Posterior cingulate gyrus (tissue), 11 donors: ENCODE measurements around the gene PRDX5.
"Not testable (repeated sequence)": the region's sequence is repeated elsewhere in the genome, so short reads cannot be mapped to it uniquely, and the experiment has no call there.

Experiments
- DNase-seq, 10 donors: peaks; one replicate each; pipeline versions ENCODE4 v3.0.0 to v3.0.0-alpha.2; 2020 to 2021; ENCODE audit warnings: mixed read lengths in 3 of 10
- intact Hi-C: fragments of 100-400 bp; cut with DNase I; formaldehyde crosslinking; loops from one replicate; pipeline ENCODE4 v1.15.1; 2023

PRDX5 gene

DNA sequence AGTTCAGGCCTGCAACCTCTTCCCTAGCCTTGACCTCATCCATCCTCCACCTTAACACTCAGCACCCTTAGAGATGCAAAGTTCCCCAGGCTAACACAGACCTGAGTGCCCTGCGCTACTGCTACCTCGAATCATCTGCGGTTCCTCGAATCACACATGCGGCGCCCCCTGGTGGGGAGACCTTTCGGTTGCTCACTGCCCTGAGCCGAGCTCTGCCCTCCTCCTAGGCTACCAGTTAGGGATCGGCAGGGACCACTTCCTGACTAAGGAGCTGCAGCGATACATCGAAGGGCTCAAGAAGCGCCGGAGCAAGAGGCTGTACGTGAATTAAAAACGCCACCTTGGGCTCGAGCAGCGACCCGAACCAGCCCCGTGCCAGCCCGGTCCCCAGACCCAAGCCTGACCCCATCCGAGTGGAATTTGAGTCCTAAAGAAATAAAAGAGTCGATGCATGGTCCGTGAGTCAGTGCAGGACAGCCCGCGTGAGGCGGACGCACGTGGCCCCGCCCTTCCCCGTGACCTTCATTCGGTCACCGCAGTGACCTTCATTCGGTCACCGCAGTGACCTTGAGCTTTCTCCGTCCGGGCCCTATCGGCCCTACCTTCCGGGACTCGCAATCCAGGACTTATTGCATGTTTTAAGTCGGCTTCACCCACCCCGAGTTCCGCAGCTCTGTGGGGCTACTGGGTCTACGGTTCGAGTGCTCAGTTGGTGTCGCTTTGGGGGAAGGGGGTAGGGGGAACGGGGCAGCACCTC lies 13.4 kb upstream of the PRDX5 start:
- peak; percentile 84 to 99 (median 94) for DNase-seq
- intact Hi-C loops: loop anchor here (1.0 to 5.0 kb wide), 2 partner anchors 19 to 52 kb away; partner anchors contain the start of genes GPR137 and PLCB3

DNA sequence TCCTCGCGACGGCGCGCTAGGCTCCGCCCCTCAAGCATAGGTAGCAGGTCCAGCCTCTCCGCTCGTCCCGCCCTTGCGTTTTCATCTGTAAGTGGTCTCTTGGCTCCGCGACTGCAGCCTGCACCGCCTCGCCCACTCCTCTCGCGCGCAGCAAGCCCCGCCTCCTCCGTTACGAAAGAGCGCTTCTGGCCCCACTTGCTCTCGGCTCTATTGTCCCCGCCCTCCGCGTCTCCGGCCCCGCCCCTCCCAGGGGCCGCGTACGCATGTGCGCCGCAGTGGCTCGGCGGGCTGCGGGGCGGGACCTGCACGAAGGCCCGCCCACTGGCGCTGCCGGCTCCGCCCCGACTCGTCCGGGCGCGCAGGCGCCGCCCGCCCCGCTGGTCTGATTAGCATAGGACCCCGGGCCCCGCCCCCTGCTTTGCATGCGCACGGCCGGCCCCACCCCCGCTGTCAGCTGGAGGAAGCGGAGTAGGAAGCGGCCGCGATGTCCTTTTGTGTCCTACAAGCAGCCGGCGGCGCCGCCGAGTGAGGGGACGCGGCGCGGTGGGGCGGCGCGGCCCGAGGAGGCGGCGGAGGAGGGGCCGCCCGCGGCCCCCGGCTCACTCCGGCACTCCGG lies 12.7 kb upstream of the PRDX5 start, which contains the start of gene ESRRA:
TSS of gene ESRRA (plus strand) at position 450 of the 616 bp plus-strand sequence. CDS start 1,656 bp downstream, outside the sequence.
- DNase-seq: peak; percentile 96 to 100 (median 100)
- intact Hi-C loops: loop anchor here (1.0 kb wide), 1 partner anchor 20 kb away; the partner anchor contains the start of gene GPR137

DNA sequence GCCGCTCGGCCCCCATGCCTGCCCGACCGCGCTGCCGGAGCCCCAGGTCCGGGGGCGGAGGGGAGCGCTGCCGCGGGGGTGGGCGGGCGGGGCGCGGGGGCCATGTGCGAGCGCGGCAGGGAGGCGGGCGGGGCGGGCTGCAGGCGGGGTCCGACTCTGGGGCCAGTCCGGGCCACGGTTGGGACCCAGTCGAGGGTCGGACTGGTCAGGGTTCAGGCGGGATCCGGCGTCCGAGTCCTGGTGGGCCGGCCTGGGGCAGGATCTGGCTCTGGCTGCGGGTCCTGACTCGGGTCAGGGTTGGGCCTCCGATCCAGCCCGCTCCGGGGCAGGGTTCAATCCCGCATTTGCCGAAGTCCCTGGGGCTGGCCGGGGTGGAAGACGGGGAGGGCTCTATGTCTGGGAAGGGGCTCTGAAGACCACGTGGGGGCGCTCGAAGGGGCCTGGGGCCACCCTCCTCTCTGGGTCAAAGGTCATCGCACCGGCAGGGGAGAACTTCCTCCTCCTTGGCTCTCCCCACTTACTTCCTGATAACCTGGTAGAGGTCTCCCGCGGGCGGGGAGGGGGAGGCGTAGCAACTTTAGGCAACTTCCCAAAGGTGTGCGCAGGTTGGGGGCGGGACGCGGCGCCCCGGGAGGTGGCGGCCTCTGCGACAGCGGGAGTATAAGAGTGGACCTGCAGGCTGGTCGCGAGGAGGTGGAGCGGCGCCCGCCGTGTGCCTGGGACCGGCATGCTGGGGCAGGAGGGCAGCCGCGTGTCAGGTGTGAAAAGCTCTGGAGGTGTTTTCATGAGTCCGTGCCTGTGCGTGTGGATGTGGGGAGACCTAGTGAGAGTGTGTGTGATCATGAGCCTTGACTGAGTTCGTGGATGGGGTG lies 12.0 kb upstream of the PRDX5 start:
- DNase-seq: peak in 7 of 10 donors; percentile 47 to 93 (median 57)
- intact Hi-C loops: loop anchor here (1.0 kb wide), 1 partner anchor 21 kb away; the partner anchor contains the start of gene GPR137

- no peak for DNase-seq
- intact Hi-C loops: no loop called here
Measured at GRCh38 chr11:64306563-64306875, 11.4 kb upstream of the PRDX5 start.

- DNase-seq: no peak
- intact Hi-C loops: no loop called here
Measured at GRCh38 chr11:64306876-64307622, 10.9 kb upstream of the PRDX5 start.

GRCh38 chr11:64307795-64308194 lies 10.1 kb upstream of the PRDX5 start:
- intact Hi-C loops, DNase-seq: not testable (repeated sequence)

- intact Hi-C loops: no loop called here
- DNase-seq: no peak
Measured at GRCh38 chr11:64312947-64313346, 5.0 kb upstream of the PRDX5 start.

- intact Hi-C loops: no loop called here
- peak in 4 of 10 donors; percentile 22 to 93 (median 46) for DNase-seq
Measured at GRCh38 chr11:64313491-64314145, 4.3 kb upstream of the PRDX5 start.

DNA sequence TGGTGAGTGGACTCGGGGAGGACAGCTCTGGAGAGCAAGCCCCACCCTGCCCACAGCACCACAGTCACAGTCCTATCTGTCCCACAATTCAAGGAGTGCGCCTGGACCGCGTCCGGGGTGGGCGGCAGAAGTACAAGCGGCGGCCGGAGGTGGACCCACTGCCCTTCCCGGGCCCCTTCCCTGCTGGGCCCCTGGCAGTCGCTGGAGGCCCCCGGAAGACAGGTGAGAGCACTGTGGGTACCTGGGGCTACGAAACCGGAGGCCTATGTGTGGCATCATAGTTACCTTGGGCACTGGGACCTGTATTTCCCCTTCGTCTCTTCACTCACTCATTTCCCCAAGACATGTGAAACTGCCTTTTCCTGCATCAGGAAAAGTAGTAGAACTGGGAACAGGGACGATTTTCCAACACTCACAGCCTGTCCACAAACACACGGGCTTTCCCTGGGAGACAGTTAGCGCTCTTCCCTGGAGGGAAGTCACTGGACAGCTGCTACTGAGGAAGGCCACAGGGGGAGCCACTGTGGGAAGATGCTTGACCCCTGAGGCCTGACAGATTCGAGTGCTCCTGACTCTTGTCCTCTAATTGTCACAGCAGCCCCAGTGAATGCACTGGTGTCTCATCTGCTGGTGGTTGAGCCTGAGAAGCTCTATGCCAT lies 3.6 kb upstream of the PRDX5 start:
- no peak for DNase-seq
- intact Hi-C loops: no loop called here

- intact Hi-C loops: loop anchor here (5.0 kb wide), 1 partner anchor 42 kb away; the partner anchor contains the start of gene RPS6KA4
- DNase-seq: no peak
Measured at GRCh38 chr11:64314805-64315561, 2.9 kb upstream of the PRDX5 start.

- DNase-seq: not testable (repeated sequence)
- intact Hi-C loops: loop anchor here (5.0 kb wide), 1 partner anchor 41 kb away; the partner anchor contains the start of gene RPS6KA4
Measured at GRCh38 chr11:64315667-64316526, 2.0 kb upstream of the PRDX5 start.

DNA sequence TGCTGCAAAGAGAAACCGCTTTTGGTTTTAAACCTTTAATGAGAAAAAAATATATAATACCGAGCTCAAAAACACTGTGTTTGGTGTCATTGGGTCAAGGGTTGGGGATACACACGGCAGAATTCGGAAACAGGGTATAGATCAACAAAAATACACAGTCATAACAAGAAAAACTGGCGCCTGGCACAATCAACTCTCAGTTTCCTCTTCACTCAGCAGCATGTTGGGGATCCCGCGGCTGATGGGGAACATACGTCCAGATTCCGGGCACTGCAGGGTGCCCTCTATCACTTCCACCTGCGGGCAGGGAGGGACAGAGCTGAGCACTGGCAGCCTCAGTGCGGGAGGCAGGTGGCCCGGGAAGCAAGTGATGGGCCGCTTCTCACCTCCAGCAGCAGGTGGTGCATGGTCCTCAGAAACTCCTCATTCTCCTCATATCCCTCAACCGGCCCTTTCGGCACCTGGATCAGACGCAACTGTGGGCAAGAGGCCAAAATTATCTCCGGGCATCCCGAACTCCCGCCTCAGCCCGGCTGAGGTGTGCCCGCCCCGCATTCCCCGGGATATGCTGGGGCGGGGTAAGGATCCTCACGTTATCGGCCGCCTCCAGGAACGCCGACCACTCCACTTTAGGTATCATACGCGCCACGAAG lies 1.1 kb upstream of the PRDX5 start:
- DNase-seq: peak in 1 of 10 donors; percentile 72
- intact Hi-C loops: loop anchor here (5.0 kb wide), 1 partner anchor 41 kb away; the partner anchor contains the start of gene RPS6KA4

DNA sequence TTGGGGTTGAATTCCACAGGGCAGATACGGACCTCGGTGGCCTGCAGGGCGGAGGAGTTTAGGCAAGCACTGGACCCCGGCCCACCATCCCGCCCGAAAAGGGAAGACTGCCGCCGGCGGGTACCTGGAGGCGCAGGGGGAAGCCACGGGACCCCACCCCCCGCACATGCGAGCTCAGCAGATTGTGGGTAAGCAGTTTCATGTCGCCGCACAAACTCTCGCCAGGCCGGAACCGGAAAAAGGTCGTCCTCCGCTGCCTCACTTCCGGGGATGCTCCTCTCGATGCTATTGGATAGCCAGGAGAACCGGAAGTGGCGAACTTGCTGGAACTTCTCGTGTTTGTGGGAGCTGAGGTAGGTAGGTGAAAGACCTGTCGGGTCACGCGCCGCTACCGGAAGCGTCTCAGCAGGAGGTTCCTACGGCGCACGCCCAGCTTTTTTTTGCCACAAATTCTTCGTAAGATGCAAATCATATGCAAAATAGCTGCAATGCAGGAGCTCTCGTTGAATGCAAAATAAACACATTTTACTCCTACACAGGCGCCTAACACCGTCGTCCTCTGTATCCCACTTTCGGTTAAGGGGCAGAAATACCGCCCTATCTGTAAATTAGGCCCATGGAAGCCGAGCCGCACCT lies 478 bp upstream of the PRDX5 start, which contains the start of gene TRMT112:
TSS of gene TRMT112 (minus strand) at position 235 of the 636 bp plus-strand sequence. CDS start at position 202, 33 bp downstream.
- intact Hi-C loops: loop anchor here (5.0 kb wide), 1 partner anchor 40 kb away; the partner anchor contains the start of gene RPS6KA4
- peak; percentile 95 to 99 (median 98) for DNase-seq

- intact Hi-C loops: loop anchor here (5.0 kb wide), 1 partner anchor 38 kb away; the partner anchor contains the start of gene RPS6KA4
- no peak for DNase-seq
Measured at GRCh38 chr11:64318766-64319761, 1.1 kb downstream of the PRDX5 start.

GRCh38 chr11:64320556-64320955 lies 2.6 kb downstream of the PRDX5 start:
- DNase-seq: no peak
- intact Hi-C loops: no loop called here
